ENCODE data around the gene BDKRB1. TPM values are rescaled to one million over a fixed set of nuclear protein-coding genes. Genes with fewer than 3 reads are reported as not detected.

The BDKRB1 gene
- total and polyA plus RNA-seq, 9 of the 15 experiments (the other 6 are each of a cell fraction or from before 2014, with no cell fraction given) = 0.06 to 0.23 (median 0.09) TPM; not detected in 1

DNA sequence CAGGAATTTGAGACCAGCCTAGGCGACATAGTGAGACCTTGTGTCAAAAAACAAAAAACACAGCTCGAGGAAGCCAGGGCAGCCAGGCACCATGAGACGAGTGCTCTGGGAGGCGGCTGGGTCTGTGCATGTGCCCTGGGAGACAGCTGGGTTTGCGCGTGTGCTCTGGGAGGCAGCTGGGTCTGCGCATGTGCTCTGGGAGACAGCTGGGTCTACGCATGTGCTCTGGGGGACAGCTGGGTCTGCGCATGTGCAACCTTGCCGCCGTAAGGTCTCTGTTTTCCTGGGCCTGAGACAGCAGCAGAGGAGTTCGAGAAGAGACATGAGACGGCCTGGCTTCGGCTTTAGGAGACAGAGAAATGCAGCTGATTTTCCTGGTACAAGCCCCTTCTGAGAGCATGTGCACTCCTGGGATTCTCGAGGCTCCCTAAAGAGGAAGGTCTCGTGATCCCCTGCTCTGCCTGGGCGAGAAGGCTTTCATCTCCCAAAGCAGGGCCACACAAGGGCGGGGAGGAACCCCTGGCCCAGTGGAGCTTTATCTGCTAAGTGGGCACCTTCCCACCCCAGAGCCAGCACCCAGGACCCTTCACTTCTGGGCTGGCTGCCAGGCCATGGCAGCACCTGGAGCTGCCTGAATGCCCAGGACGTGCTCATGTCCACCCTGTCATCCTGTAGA is 3.5 kb upstream of the BDKRB1 start (continued):
- TF ChIP-seq ZNF232 (CRISPR knock-in tag; IDR thresholded peaks at IDR 0.05) (0 out of 2 replicates have a peak, but pooled peaks have one; percentile 76), TFAP4 (CRISPR knock-in tag; IDR thresholded peaks at IDR 0.05; ENCODE audit: borderline replicate concordance) (peak; percentile 60; the same call in 1 of the 2 replicates), MEIS2 (IDR thresholded peaks at IDR 0.05; ENCODE audit: partially characterized antibody) (peak; percentile 39), FOXP1 (CRISPR knock-in tag; IDR thresholded peaks at IDR 0.05) (peak; percentile 36; the same call in 1 of the 2 replicates), KLF16 (IDR thresholded peaks at IDR 0.05) (no peak), BHLHE40 (IDR thresholded peaks at IDR 0.05; ENCODE audit: low read length) (0 out of 2 replicates have a peak, but pooled peaks have one; percentile 17)
- TF ChIP-seq, protein P1, sequence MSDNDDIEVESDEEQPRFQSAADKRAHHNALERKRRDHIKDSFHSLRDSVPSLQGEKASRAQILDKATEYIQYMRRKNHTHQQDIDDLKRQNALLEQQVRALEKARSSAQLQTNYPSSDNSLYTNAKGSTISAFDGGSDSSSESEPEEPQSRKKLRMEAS (CRISPR knock-in tag; IDR thresholded peaks at IDR 0.05) = peak; percentile 81

DNA sequence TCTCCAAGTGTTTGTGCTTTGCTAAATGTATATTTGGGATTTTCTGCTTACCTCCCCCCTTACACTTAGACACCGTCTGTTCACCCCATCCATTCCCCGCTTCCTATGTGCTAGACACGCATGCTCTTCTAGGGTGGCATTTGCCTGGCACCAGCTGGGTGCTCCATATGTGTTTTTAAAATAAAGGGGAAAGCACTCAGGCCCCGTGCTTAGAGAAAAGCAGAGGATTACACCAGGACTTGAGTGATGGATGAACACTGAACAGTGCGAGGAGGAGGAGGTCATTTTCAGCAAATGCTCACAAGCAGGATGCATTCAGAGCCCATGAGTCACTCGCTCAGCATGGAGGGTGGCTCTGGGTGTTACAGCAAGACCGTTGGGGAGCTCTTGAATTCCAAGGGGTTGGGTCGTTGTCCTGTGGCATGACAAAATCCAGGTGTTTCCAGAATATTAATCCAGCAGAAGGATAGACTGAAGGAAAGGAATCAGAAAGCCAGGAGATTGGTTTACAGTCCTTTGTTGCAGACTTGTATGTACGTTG is 2.9 kb upstream of the BDKRB1 start:
- Histone ChIP-seq H2AFZ (ENCODE audit: low read depth, low read length) (no peak overlapping the region; the same call in 1 of the 2 replicates), H3K4me3 (no peak overlapping the region), H3K4me2 (ENCODE audit: insufficient read depth, low read length) (peak overlapping the region; percentile 68), H3K9me3 (replicated peaks; ENCODE audit: control insufficient read depth, insufficient read depth, low read depth, low read length) (no peaks in the 10 kb centered on the region), H3K27me3 (ENCODE audit: control insufficient read depth in 2 of 2, insufficient read depth in 2 of 2, low read length in 2 of 2) (peaks cover 9 to 13% of the 10 kb centered on the region in 2 experiments; a peak in 3 of 5 replicates), H3K79me2 (ENCODE audit: control insufficient read depth, insufficient read depth, low read length) (no peaks in the 10 kb centered on the region), H3K9me1 (ENCODE audit: control insufficient read depth, insufficient read depth, low read length) (no peaks in the 10 kb centered on the region), H3K36me3 (ENCODE audit: control insufficient read depth, insufficient read depth, low read length) (no peaks in the 10 kb centered on the region), H3K27ac (ENCODE audit: extremely low read depth, low read depth, low read length) (no peak overlapping the region), H3K4me1 (replicated peaks in 1 of 2; ENCODE audit: control insufficient read depth in 2 of 2, insufficient read depth in 2 of 2, low read length in 2 of 2) (peaks cover 0 to 7% of the 10 kb centered on the region in 2 experiments; a peak in 2 of 5 replicates), H3K9ac (ENCODE audit: insufficient read depth in 1 of 2, low read depth in 2 of 2, low read length in 2 of 2) (no peak overlapping the region; a peak in 1 of 4 replicates), H4K20me1 (replicated peaks; ENCODE audit: control insufficient read depth, insufficient read depth, low read length) (no peaks in the 10 kb centered on the region)
- in situ Hi-C loops (cut with MboI) (loop anchor here (25.0 kb wide), 1 partner anchor 691 kb away; no protein-coding TSS in a partner anchor), intact Hi-C loops (cut with micrococcal nuclease) (no loop called here)
- BruUV-seq (replicated peaks) = no TSS peak
- no peak for DNase-seq (ENCODE audit: extremely low read depth in 1 of 4, low spot score in 3 of 4)
- TF ChIP-seq ZHX1 (conservative IDR thresholded peaks at IDR 0.05; ENCODE audit: low read length) (no peak), PHF21A (IDR thresholded peaks at IDR 0.05; ENCODE audit: borderline replicate concordance, low read depth) (no peak), FOXA3 (CRISPR knock-in tag; conservative IDR thresholded peaks at IDR 0.05 in 1 of 2, IDR thresholded peaks at IDR 0.05 in 1 of 2) (no peak)
- 12% methylated on average over 7 of the region's 9 CpGs for WGBS (ENCODE audit: insufficient coverage, low coverage, missing lambda C conversion rate)
- no peak for ATAC-seq
- ChIA-PET CTCF (ENCODE audit: low intra/inter-chr PET ratio) (no interaction called here), POLR2A (interaction anchor here (0.6 to 1.7 kb wide), 3 partner anchors 10 to 14 kb away, joined by 3 to 5 read pairs (median 3); no protein-coding TSS in a partner anchor)
- FAIRE-seq = no peak
